Gastroesophageal sphincter (tissue), 3 donors: ENCODE results near the gene CFAP99.

ENCODE experiments used
- EP300 ChIP-seq: sonication (generic); formaldehyde crosslinking; IDR thresholded peaks from one replicate; pipeline ENCODE4 v1.6.1; 2017; ENCODE audit warnings: antibody characterized with exemption, mild to moderate bottlenecking
- POLR2A ChIP-seq, 2 donors: fragments of 450-650 bp; IDR thresholded peaks; one replicate each; pipeline ENCODE4 v1.6.1; 2017; ENCODE audit warnings: antibody characterized with exemption in 2 of 2, mild to moderate bottlenecking in 2 of 2, moderate library complexity in 1 of 2
- TF ChIP-seq, protein P1 (sequence below), 4 experiments: fragments of 200-600 bp in 2 of 4; fragments of 450-650 bp in 2 of 4; sonication (generic) in 1 of 4; IDR thresholded peaks; one replicate each; pipeline ENCODE4 v1.5.1; 2017 to 2019; ENCODE audit warnings: antibody characterized with exemption in 4 of 4, mild to moderate bottlenecking in 2 of 4, moderate library complexity in 2 of 4

DNA sequence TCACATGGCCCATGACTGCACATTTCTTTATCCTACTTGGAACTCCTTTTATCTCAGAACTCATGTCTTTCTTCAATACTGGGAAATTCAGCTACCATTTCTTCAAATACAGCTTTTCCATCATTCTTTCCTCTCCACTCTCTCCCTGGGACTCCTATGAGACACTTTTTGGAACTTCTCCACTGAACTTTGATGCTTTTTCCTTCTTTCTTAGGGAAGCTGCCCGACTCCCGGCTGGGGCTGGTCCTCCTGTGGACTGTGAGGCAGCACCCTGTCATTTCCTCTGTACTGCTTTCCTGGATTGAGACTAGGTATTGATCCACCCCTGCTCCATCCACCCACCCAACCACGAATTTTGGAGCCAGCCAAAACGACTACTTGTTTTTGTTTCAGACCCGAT lies 40.4 kb upstream of the CFAP99 start:
- TF ChIP-seq, protein P1, sequence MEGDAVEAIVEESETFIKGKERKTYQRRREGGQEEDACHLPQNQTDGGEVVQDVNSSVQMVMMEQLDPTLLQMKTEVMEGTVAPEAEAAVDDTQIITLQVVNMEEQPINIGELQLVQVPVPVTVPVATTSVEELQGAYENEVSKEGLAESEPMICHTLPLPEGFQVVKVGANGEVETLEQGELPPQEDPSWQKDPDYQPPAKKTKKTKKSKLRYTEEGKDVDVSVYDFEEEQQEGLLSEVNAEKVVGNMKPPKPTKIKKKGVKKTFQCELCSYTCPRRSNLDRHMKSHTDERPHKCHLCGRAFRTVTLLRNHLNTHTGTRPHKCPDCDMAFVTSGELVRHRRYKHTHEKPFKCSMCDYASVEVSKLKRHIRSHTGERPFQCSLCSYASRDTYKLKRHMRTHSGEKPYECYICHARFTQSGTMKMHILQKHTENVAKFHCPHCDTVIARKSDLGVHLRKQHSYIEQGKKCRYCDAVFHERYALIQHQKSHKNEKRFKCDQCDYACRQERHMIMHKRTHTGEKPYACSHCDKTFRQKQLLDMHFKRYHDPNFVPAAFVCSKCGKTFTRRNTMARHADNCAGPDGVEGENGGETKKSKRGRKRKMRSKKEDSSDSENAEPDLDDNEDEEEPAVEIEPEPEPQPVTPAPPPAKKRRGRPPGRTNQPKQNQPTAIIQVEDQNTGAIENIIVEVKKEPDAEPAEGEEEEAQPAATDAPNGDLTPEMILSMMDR (IDR thresholded peaks at IDR 0.05) = no peak
- TF ChIP-seq POLR2A (IDR thresholded peaks at IDR 0.05) (no peak), EP300 (no peak)
